NCI-H1092 (cell line): ENCODE data around the gene BRI3.
"Not testable (repeated sequence)": the region's sequence is repeated elsewhere in the genome, so short reads cannot be mapped to it uniquely, and the experiment has no call there.

Experiments used
- DNase-seq: peaks from one replicate; lab custom pipeline; 2025; lab: John Stamatoyannopoulos, UW

BRI3 gene

GRCh38 chr7:98312201-98312600 lies 30.7 kb downstream of the BRI3 start:
- no peak for DNase-seq

- no peak for DNase-seq
Observed at GRCh38 chr7:98314469-98314868, 33.0 kb downstream of the BRI3 start.

- no peak for DNase-seq
Observed at GRCh38 chr7:98315318-98315993, 34.0 kb downstream of the BRI3 start.

GRCh38 chr7:98315994-98316527 lies 34.6 kb downstream of the BRI3 start:
- not testable (repeated sequence) for DNase-seq

- no peak for DNase-seq
Observed at GRCh38 chr7:98317366-98318040, 36.0 kb downstream of the BRI3 start.

GRCh38 chr7:98319176-98319575 lies 37.7 kb downstream of the BRI3 start:
- no peak for DNase-seq

GRCh38 chr7:98321301-98321700 lies 39.8 kb downstream of the BRI3 start:
- DNase-seq: no peak

- DNase-seq: no peak
Observed at GRCh38 chr7:98322331-98323270, 41.1 kb downstream of the BRI3 start.

- DNase-seq: no peak
Observed at GRCh38 chr7:98323597-98324322, 42.3 kb downstream of the BRI3 start.

- DNase-seq: no peak
Observed at GRCh38 chr7:98324782-98325181, 43.3 kb downstream of the BRI3 start.

- DNase-seq: no peak
Observed at GRCh38 chr7:98329100-98329790, 47.8 kb downstream of the BRI3 start.

GRCh38 chr7:98329791-98330373 lies 48.4 kb downstream of the BRI3 start:
- DNase-seq: no peak

- DNase-seq: no peak
Observed at GRCh38 chr7:98330926-98331529, 49.5 kb downstream of the BRI3 start.

GRCh38 chr7:98334081-98334480 lies 52.6 kb downstream of the BRI3 start:
- no peak for DNase-seq

- DNase-seq: no peak
Observed at GRCh38 chr7:98335411-98335977, 54.0 kb downstream of the BRI3 start.

GRCh38 chr7:98338441-98338840 lies 57.0 kb downstream of the BRI3 start:
- no peak for DNase-seq

- DNase-seq: no peak
Observed at GRCh38 chr7:98339043-98339442, 57.6 kb downstream of the BRI3 start.

GRCh38 chr7:98341106-98341505 lies 59.6 kb downstream of the BRI3 start:
- DNase-seq: no peak
